ENCODE measurements around the gene SLC35F3.
"Not testable (repeated sequence)": the region's sequence is repeated elsewhere in the genome, so short reads cannot be mapped to it uniquely, and the experiment has no call there.

DNA sequence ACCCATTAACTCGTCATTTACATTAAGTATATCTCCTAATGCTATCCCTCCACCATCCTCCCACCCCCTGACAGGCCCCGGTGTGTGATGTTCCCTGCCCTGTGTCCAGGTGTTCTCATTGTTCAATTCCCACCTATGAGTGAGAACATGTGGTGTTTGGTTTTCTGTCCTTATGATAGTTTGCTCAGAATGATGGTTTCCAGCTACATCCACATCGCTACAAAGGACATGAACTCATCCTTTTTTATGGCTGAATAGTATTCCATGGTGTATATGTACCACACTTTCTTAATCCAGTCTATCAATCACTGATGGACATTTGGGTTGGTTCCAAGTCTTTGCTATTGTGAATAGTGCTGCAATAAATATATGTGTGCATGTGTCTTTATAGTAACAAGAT, 217.2 kb downstream of the SLC35F3 start:
- TF ChIP-seq CTCF (conservative IDR thresholded peaks at IDR 0.05; ENCODE audit: low read depth, low read length); EZH2 (IDR thresholded peaks at IDR 0.05; ENCODE audit: borderline replicate concordance, low read depth, low read length, poor library complexity, severe bottlenecking): not testable (repeated sequence)
